Vagina (tissue), 2 donors: ENCODE results near the gene PBX4. TPM values are rescaled to one million over a fixed set of nuclear protein-coding genes. Genes with fewer than 3 reads are reported as not detected.

ENCODE experiments used
- DNase-seq, 2 donors: peaks; one replicate each; pipeline ENCODE4 v3.0.0-alpha.2; 2017; ENCODE audit errors: extremely low spot score in 2 of 2
- H3K27ac ChIP-seq: fragments of 200-600 bp; sonication (generic); one replicate; pipeline ENCODE4 v1.5.1; 2019
- H3K27me3 ChIP-seq: fragments of 200-600 bp; sonication (generic); one replicate; pipeline ENCODE4 v1.5.1; 2019
- H3K36me3 ChIP-seq, 2 donors: fragments of 200-600 bp; sonication (generic); one replicate each; pipeline ENCODE4 v1.5.1; 2017 to 2019
- H3K4me1 ChIP-seq: fragments of 200-600 bp; sonication (generic); one replicate; pipeline ENCODE4 v1.5.1; 2019
- H3K4me3 ChIP-seq, 2 donors: fragments of 200-600 bp; sonication (generic); 1 replicate in 1 of 2; 2 replicates in 1 of 2; pipeline ENCODE4 v1.5.1; 2016 to 2019
- H3K9me3 ChIP-seq: fragments of 200-600 bp; sonication (generic); one replicate; pipeline ENCODE4 v1.5.1; 2019
- POLR2A ChIP-seq, 2 donors: fragments of 450-650 bp; IDR thresholded peaks; one replicate each; pipeline ENCODE4 v1.6.1; 2017; ENCODE audit warnings: antibody characterized with exemption in 2 of 2, mild to moderate bottlenecking in 2 of 2, moderate library complexity in 2 of 2
- POLR2AphosphoS5 ChIP-seq, 2 donors: sonication (generic); formaldehyde crosslinking; IDR thresholded peaks; one replicate each; pipeline ENCODE4 v1.9.0; 2017; ENCODE audit warnings: antibody characterized with exemption in 2 of 2, mild to moderate bottlenecking in 2 of 2, low read depth in 1 of 2; ENCODE audit not compliant: insufficient read depth in 1 of 2
- intact Hi-C: fragments of 100-400 bp; cut with DNase I; formaldehyde crosslinking; loops from one replicate; pipeline ENCODE4 v1.15.1; 2023
- total RNA-seq: library from RNA; depleted of rRNA; stranded (reverse); fragments of >200 nt; gene quantifications from one replicate; pipeline ENCODE4 v1.2.3, GENCODE V29; 2016
- TF ChIP-seq, protein P1 (sequence below), 3 experiments: fragments of 450-650 bp in 2 of 3; fragments of 200-600 bp in 1 of 3; sonication (generic) in 1 of 3; IDR thresholded peaks; one replicate each; pipeline ENCODE4 v1.5.1; 2017 to 2019; ENCODE audit warnings: antibody characterized with exemption in 3 of 3, mild to moderate bottlenecking in 2 of 3, moderate library complexity in 2 of 3

PBX4 gene
- total RNA-seq, 1 donor from 2014 or later, result 5.2 TPM

- no peak overlapping the region for H3K27ac ChIP-seq
Measured at GRCh38 chr19:19631346-19631745, 12.9 kb upstream of the PBX4 start.

GRCh38 chr19:19630426-19630825 is 11.9 kb upstream of the PBX4 start:
- intact Hi-C loops, result no loop called here
- no peak for DNase-seq
- peaks cover 0 to 17% of the 10 kb centered on the region in 2 donors for H3K36me3 ChIP-seq

More at GRCh38 chr19:19631346-19631745, 12.9 kb upstream of the PBX4 start:
- Histone ChIP-seq H3K27me3 (no peaks in the 10 kb centered on the region), H3K36me3 (peaks cover 0 to 17% of the 10 kb centered on the region in 2 donors), H3K4me1 (peaks cover 15% of the 10 kb centered on the region), H3K4me3 (no peak overlapping the region), H3K9me3 (no peaks in the 10 kb centered on the region)
- no peak for DNase-seq
- TF ChIP-seq, protein P1, sequence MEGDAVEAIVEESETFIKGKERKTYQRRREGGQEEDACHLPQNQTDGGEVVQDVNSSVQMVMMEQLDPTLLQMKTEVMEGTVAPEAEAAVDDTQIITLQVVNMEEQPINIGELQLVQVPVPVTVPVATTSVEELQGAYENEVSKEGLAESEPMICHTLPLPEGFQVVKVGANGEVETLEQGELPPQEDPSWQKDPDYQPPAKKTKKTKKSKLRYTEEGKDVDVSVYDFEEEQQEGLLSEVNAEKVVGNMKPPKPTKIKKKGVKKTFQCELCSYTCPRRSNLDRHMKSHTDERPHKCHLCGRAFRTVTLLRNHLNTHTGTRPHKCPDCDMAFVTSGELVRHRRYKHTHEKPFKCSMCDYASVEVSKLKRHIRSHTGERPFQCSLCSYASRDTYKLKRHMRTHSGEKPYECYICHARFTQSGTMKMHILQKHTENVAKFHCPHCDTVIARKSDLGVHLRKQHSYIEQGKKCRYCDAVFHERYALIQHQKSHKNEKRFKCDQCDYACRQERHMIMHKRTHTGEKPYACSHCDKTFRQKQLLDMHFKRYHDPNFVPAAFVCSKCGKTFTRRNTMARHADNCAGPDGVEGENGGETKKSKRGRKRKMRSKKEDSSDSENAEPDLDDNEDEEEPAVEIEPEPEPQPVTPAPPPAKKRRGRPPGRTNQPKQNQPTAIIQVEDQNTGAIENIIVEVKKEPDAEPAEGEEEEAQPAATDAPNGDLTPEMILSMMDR (IDR thresholded peaks at IDR 0.05), result no peak
- TF ChIP-seq POLR2A (IDR thresholded peaks at IDR 0.05), result no peak
- no peak for TF ChIP-seq POLR2AphosphoS5 (IDR thresholded peaks at IDR 0.05; ENCODE audit: insufficient read depth in 1 of 2, low read depth in 1 of 2)
- intact Hi-C loops, result no loop called here

DNA sequence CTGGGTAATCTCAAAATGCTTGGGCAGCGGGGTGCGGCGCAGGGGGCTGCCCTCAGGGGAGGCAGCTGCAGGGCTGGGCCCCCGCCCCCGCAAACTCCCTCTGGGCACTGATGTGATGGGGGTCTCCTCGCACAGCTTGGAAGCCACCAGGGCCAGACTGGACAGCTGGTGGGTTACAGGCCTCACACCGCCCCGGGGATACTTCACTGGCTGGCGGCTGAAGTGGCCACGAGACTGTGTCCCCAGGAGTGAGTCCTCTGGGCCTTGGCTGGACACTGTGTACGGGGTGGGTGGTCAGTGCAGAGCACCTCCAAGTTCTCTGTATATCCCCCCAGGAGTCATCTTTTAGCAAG is 11.6 kb upstream of the PBX4 start:
- H3K36me3 ChIP-seq, result peaks cover 0 to 17% of the 10 kb centered on the region in 2 donors
- no peak overlapping the region for H3K4me3 ChIP-seq
- DNase-seq, result no peak
- TF ChIP-seq, protein P1 (IDR thresholded peaks at IDR 0.05), result no peak
- no peak for TF ChIP-seq POLR2AphosphoS5 (IDR thresholded peaks at IDR 0.05; ENCODE audit: insufficient read depth in 1 of 2, low read depth in 1 of 2)
- no peak for TF ChIP-seq POLR2A (IDR thresholded peaks at IDR 0.05)
- intact Hi-C loops, result no loop called here
- H3K9me3 ChIP-seq, result no peaks in the 10 kb centered on the region
- peaks cover 15% of the 10 kb centered on the region for H3K4me1 ChIP-seq
- no peaks in the 10 kb centered on the region for H3K27me3 ChIP-seq
- no peak overlapping the region for H3K27ac ChIP-seq

More at GRCh38 chr19:19630426-19630825, 11.9 kb upstream of the PBX4 start:
- Histone ChIP-seq H3K4me3 (no peak overlapping the region), H3K4me1 (peaks cover 15% of the 10 kb centered on the region), H3K27ac (no peak overlapping the region), H3K27me3 (no peaks in the 10 kb centered on the region), H3K9me3 (no peaks in the 10 kb centered on the region)
- TF ChIP-seq POLR2AphosphoS5 (IDR thresholded peaks at IDR 0.05; ENCODE audit: insufficient read depth in 1 of 2, low read depth in 1 of 2), result no peak
- TF ChIP-seq, protein P1 (IDR thresholded peaks at IDR 0.05), result no peak
- TF ChIP-seq POLR2A (IDR thresholded peaks at IDR 0.05), result no peak

- Histone ChIP-seq H3K36me3 (peaks cover 0 to 7% of the 10 kb centered on the region in 2 donors), H3K4me1 (peaks cover 15% of the 10 kb centered on the region), H3K9me3 (no peaks in the 10 kb centered on the region), H3K4me3 (peak overlapping the region; percentile 45 to 62), H3K27me3 (no peaks in the 10 kb centered on the region), H3K27ac (peak overlapping the region; percentile 62)
- TF ChIP-seq POLR2A (IDR thresholded peaks at IDR 0.05) (no peak), POLR2AphosphoS5 (IDR thresholded peaks at IDR 0.05; ENCODE audit: insufficient read depth in 1 of 2, low read depth in 1 of 2) (peak in 1 of 2 donors; percentile 45)
- DNase-seq, result no peak
- intact Hi-C loops, result no loop called here
Measured at GRCh38 chr19:19628501-19629134, 10.1 kb upstream of the PBX4 start.

DNA sequence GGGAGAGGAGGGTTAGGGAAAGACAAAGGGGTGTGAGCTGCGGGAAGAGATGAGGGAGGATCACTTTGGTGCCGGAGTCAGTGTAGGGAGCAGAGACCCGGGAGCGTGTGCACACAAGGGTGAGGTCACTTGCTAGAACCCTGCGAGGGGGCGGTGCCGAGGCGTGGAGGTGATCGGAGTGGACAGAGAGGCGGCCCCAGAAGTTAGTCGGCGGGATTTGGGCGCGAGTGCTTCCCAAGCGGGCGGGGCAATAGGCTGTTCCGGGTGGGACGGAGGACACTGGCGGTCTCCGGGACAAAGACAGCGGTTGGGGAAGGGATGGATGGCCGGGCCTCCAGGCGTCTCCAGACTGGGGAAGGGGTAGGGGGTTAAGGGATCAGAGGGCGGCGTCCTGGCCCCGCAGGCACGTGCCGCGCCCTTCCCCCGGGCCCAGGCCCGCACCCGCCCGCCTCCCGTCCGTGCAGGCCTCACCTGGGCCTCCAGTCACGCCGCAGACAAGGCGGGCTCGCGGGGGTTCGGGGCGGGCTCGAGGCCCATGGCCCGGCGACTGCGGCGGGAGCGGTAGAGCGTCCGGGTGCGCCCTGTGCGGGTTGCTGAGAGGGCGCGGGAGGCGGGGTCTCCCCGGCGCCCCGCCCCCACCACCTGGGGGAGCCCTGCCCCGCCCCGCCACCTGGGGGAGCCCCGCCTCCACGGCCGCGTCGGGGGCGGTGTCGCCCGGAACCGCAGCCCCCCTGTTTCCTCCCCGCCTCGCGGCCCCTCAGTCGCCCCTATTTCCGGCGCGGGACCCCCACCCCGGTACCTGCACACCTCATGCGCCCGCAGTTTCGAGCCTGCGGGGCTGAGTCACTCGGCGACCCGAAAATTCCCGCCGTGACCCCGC is 9.4 kb upstream of the PBX4 start, which contains the start of gene LPAR2:
Gene LPAR2 (minus strand): TSS at position 600 of the 880 bp plus-strand sequence. CDS start 945 bp downstream, outside the sequence.
- H3K9me3 ChIP-seq, result no peaks in the 10 kb centered on the region
- no peak for DNase-seq
- H3K27me3 ChIP-seq, result no peaks in the 10 kb centered on the region
- H3K4me3 ChIP-seq, result peak within 1 kb of the TSS; percentile 45 to 62
- TF ChIP-seq POLR2A (IDR thresholded peaks at IDR 0.05), result no peak
- TF ChIP-seq POLR2AphosphoS5 (IDR thresholded peaks at IDR 0.05; ENCODE audit: insufficient read depth in 1 of 2, low read depth in 1 of 2), result no peak
- TF ChIP-seq, protein P1 (IDR thresholded peaks at IDR 0.05), result no peak
- H3K27ac ChIP-seq, result peak within 1 kb of the TSS; percentile 62
- H3K4me1 ChIP-seq, result peaks cover 15% of the 10 kb centered on the region
- intact Hi-C loops, result no loop called here
- H3K36me3 ChIP-seq, result peaks cover 0 to 3% of the 10 kb centered on the region in 2 donors
